Trophoblast cell (in vitro differentiated cells and primary cell): ENCODE measurements around the gene ZBTB7B.

Experiments
- DNase-seq, 2 donors: peaks; one replicate each; pipeline ENCODE4 v3.0.0-alpha.2; 2016
- H2AFZ ChIP-seq: 2 replicates; pipeline ENCODE4 v1.6.1; 2013; ENCODE audit warnings: low read length, moderate library complexity, mild to moderate bottlenecking; ENCODE audit not compliant: insufficient read depth, poor library complexity
- H2AK5ac ChIP-seq: 2 replicates; pipeline ENCODE4 v1.6.1; 2013; ENCODE audit warnings: mild to moderate bottlenecking, low read length
- H2BK120ac ChIP-seq: 2 replicates; pipeline ENCODE4 v1.6.1; 2013; ENCODE audit warnings: low read length, mild to moderate bottlenecking, moderate library complexity; ENCODE audit not compliant: insufficient read depth, poor library complexity
- H2BK12ac ChIP-seq: 2 replicates; pipeline ENCODE4 v1.6.1; 2013; ENCODE audit warnings: mild to moderate bottlenecking, low read length, moderate library complexity
- H2BK5ac ChIP-seq: 2 replicates; pipeline ENCODE4 v1.6.1; 2013; ENCODE audit warnings: low read length, low read depth, moderate library complexity, mild to moderate bottlenecking; ENCODE audit not compliant: poor library complexity
- H3K14ac ChIP-seq: 2 replicates; pipeline ENCODE4 v1.6.1; 2013; ENCODE audit warnings: mild to moderate bottlenecking, low read length
- H3K18ac ChIP-seq: 2 replicates; pipeline ENCODE4 v1.6.1; 2013; ENCODE audit warnings: mild to moderate bottlenecking, low read length
- H3K23ac ChIP-seq: 2 replicates; pipeline ENCODE4 v1.6.1; 2013; ENCODE audit warnings: low read length
- H3K27ac ChIP-seq: 2 replicates; pipeline ENCODE4 v1.5.1; 2013; ENCODE audit warnings: low read depth, mild to moderate bottlenecking, inconsistent platforms, low read length, moderate library complexity
- H3K27me3 ChIP-seq: 2 replicates; pipeline ENCODE4 v1.6.1; 2013; ENCODE audit warnings: inconsistent platforms, mild to moderate bottlenecking, low read length, moderate library complexity; ENCODE audit not compliant: insufficient read depth
- H3K36me3 ChIP-seq, 2 experiments: 1 replicate in 1 of 2; 2 replicates in 1 of 2; pipeline ENCODE4 v1.6.1; 2013; ENCODE audit warnings: low read length in 2 of 2, mild to moderate bottlenecking in 2 of 2, moderate library complexity in 1 of 2; ENCODE audit not compliant: insufficient read depth in 2 of 2, control insufficient read depth in 1 of 2
- H3K4ac ChIP-seq: 2 replicates; pipeline ENCODE4 v1.6.1; 2013; ENCODE audit warnings: low read depth, mild to moderate bottlenecking, low read length, moderate library complexity
- H3K4me1 ChIP-seq, 2 experiments: 1 replicate in 1 of 2; 2 replicates in 1 of 2; pipeline ENCODE4 v1.6.1; 2013; ENCODE audit warnings: low read length in 2 of 2, mild to moderate bottlenecking in 2 of 2, moderate library complexity in 1 of 2; ENCODE audit not compliant: insufficient read depth in 2 of 2, control insufficient read depth in 1 of 2
- H3K4me2 ChIP-seq: 2 replicates; pipeline ENCODE4 v1.6.1; 2013; ENCODE audit warnings: inconsistent platforms, mild to moderate bottlenecking, low read length, moderate library complexity
- H3K4me3 ChIP-seq: 2 replicates; pipeline ENCODE4 v1.5.1; 2013; ENCODE audit warnings: mild to moderate bottlenecking, low read depth, low read length, inconsistent platforms
- H3K79me1 ChIP-seq: one replicate; pipeline ENCODE4 v1.6.1; 2013; ENCODE audit warnings: low read length
- H3K79me2 ChIP-seq: 2 replicates; pipeline ENCODE4 v1.6.1; 2013; ENCODE audit warnings: low read length, mild to moderate bottlenecking; ENCODE audit not compliant: control insufficient read depth, insufficient read depth, poor library complexity
- H3K9ac ChIP-seq: 2 replicates; pipeline ENCODE4 v1.6.1; 2013; ENCODE audit warnings: mild to moderate bottlenecking, low read length
- H3K9me3 ChIP-seq: 2 replicates; pipeline ENCODE4 v1.6.1; 2013; ENCODE audit warnings: low read depth, mild to moderate bottlenecking, control low read depth, inconsistent platforms, low read length; ENCODE audit not compliant: insufficient read depth
- H4K12ac ChIP-seq: 2 replicates; pipeline ENCODE4 v1.6.1; 2013; ENCODE audit warnings: low read depth, mild to moderate bottlenecking, low read length, moderate library complexity
- H4K8ac ChIP-seq: 2 replicates; pipeline ENCODE4 v1.6.1; 2013; ENCODE audit warnings: low read depth, mild to moderate bottlenecking, low read length, moderate library complexity
- H4K91ac ChIP-seq: one replicate; pipeline ENCODE4 v1.6.1; 2013; ENCODE audit warnings: low read depth, mild to moderate bottlenecking, low read length, moderate library complexity
- WGBS: extraction: QIAGEN DNeasy Blood & Tissue Kit; methylation state at CpG from one replicate; pipeline ENCODE4 v1.1.7; 2013; ENCODE audit warnings: missing lambda C conversion rate; ENCODE audit not compliant: insufficient read length, insufficient coverage; ENCODE audit errors: extremely low coverage; 5-methylcytosine and 5-hydroxymethylcytosine counted together

The ZBTB7B gene

GRCh38 chr1:154962156-154962749, 40.3 kb upstream of the ZBTB7B start:
- Histone ChIP-seq H3K79me1 (peaks cover 11% of the 10 kb centered on the region), H3K4me2 (peak overlapping the region; percentile 82), H2BK120ac (peak overlapping the region; percentile 95), H3K23ac (no peak overlapping the region), H3K27me3 (no peaks in the 10 kb centered on the region), H3K79me2 (peaks cover 9% of the 10 kb centered on the region), H2BK12ac (peak overlapping the region; percentile 37), H2BK5ac (peak overlapping the region; percentile 97), H3K4me3 (peak overlapping the region; percentile 87), H3K9me3 (no peaks in the 10 kb centered on the region), H2AK5ac (peak overlapping the region; percentile 95), H3K9ac (peak overlapping the region; percentile 97), H3K4ac (peak overlapping the region; percentile 85), H4K12ac (peak overlapping the region; percentile 99), H3K14ac (peak overlapping the region; percentile 100), H2AFZ (peak overlapping the region; percentile 98), H4K91ac (peak overlapping the region; percentile 99), H3K18ac (peak overlapping the region; percentile 96), H4K8ac (peak overlapping the region; percentile 100), H3K27ac (peak overlapping the region; percentile 99), H3K4me1 (peaks cover 11 to 12% of the 10 kb centered on the region in 2 experiments), H3K36me3 (peaks cover 47 to 60% of the 10 kb centered on the region in 2 experiments)
- no CpG with 5 or more reads among the region's 25 CpGs for WGBS
- peak in 1 of 2 donors; percentile 24 for DNase-seq

GRCh38 chr1:154962795-154963330, 39.7 kb upstream of the ZBTB7B start:
- Histone ChIP-seq H2AK5ac (no peak overlapping the region), H3K4me2 (no peak overlapping the region), H2BK120ac (no peak overlapping the region), H3K9me3 (peaks cover 2% of the 10 kb centered on the region), H2BK12ac (no peak overlapping the region), H3K4me1 (peaks cover 16% of the 10 kb centered on the region in 2 experiments), H2BK5ac (no peak overlapping the region), H3K27ac (no peak overlapping the region), H4K91ac (no peak overlapping the region), H3K36me3 (peaks cover 53 to 67% of the 10 kb centered on the region in 2 experiments), H3K27me3 (no peaks in the 10 kb centered on the region), H3K79me1 (peaks cover 13% of the 10 kb centered on the region), H4K12ac (no peak overlapping the region), H4K8ac (no peak overlapping the region), H3K9ac (no peak overlapping the region), H3K79me2 (peaks cover 9% of the 10 kb centered on the region), H3K18ac (no peak overlapping the region), H3K4ac (no peak overlapping the region), H3K23ac (no peak overlapping the region), H3K4me3 (no peak overlapping the region), H2AFZ (no peak overlapping the region), H3K14ac (no peak overlapping the region)
- DNase-seq: no peak
- WGBS: no CpG with 5 or more reads among the region's 6 CpGs

GRCh38 chr1:154963643-154964042, 39.0 kb upstream of the ZBTB7B start:
- Histone ChIP-seq H3K9me3 (peaks cover 2% of the 10 kb centered on the region), H3K9ac (no peak overlapping the region), H2AFZ (no peak overlapping the region), H2BK5ac (no peak overlapping the region), H3K4ac (no peak overlapping the region), H3K14ac (no peak overlapping the region), H3K4me2 (no peak overlapping the region), H3K27me3 (no peaks in the 10 kb centered on the region), H3K18ac (no peak overlapping the region), H3K23ac (no peak overlapping the region), H2BK120ac (no peak overlapping the region), H4K91ac (no peak overlapping the region), H4K8ac (no peak overlapping the region), H3K79me1 (peaks cover 13% of the 10 kb centered on the region), H3K4me1 (peaks cover 22 to 23% of the 10 kb centered on the region in 2 experiments), H2AK5ac (no peak overlapping the region), H3K27ac (no peak overlapping the region), H4K12ac (no peak overlapping the region), H3K79me2 (peaks cover 9% of the 10 kb centered on the region), H3K36me3 (peaks cover 58 to 69% of the 10 kb centered on the region in 2 experiments), H3K4me3 (no peak overlapping the region), H2BK12ac (no peak overlapping the region)
- no peak for DNase-seq
- WGBS: no CpG with 5 or more reads among the region's 8 CpGs

GRCh38 chr1:154964359-154964758, 38.2 kb upstream of the ZBTB7B start:
- no peak overlapping the region for H2BK12ac ChIP-seq
- no CpG with 5 or more reads among the region's 6 CpGs for WGBS
- peaks cover 58 to 62% of the 10 kb centered on the region in 2 experiments for H3K36me3 ChIP-seq
- H4K91ac ChIP-seq: no peak overlapping the region
- no peak overlapping the region for H3K9ac ChIP-seq
- peaks cover 13% of the 10 kb centered on the region for H3K79me1 ChIP-seq
- no peak for DNase-seq
- H3K4ac ChIP-seq: no peak overlapping the region
- H3K27ac ChIP-seq: no peak overlapping the region
- no peak overlapping the region for H3K23ac ChIP-seq
- no peak overlapping the region for H2BK5ac ChIP-seq
- peaks cover 29 to 30% of the 10 kb centered on the region in 2 experiments for H3K4me1 ChIP-seq
- H2AK5ac ChIP-seq: no peak overlapping the region
- no peak overlapping the region for H3K4me3 ChIP-seq
- no peak overlapping the region for H3K4me2 ChIP-seq
- H2AFZ ChIP-seq: no peak overlapping the region
- peaks cover 2% of the 10 kb centered on the region for H3K9me3 ChIP-seq
- peaks cover 15% of the 10 kb centered on the region for H3K79me2 ChIP-seq
- no peak overlapping the region for H2BK120ac ChIP-seq
- no peak overlapping the region for H3K14ac ChIP-seq
- H3K18ac ChIP-seq: no peak overlapping the region
- no peak overlapping the region for H4K12ac ChIP-seq
- H3K27me3 ChIP-seq: no peaks in the 10 kb centered on the region
- H4K8ac ChIP-seq: no peak overlapping the region
